Kidney (tissue), 14 donors: Measurements from ENCODE around the gene UBA5. TPM values are rescaled to one million over a fixed set of nuclear protein-coding genes. Genes with fewer than 3 reads are reported as not detected.

Experiments used
- DNase-seq, 5 donors: peaks; one replicate each; pipeline ENCODE4 v3.0.0-alpha.2; 2013 to 2020
- FAIRE-seq: peaks from 2 replicates; lab custom pipeline; 2012; peaks lifted over from hg19 to GRCh38; lab: Jason Lieb, UNC
- H3K27ac ChIP-seq, 2 donors: one replicate each; pipeline ENCODE4 v1.7.0; 2013; ENCODE audit warnings: low read depth in 2 of 2, low read length in 2 of 2, inconsistent platforms in 1 of 2
- H3K27me3 ChIP-seq: one replicate; pipeline ENCODE4 v1.7.1; 2013; ENCODE audit warnings: low read length, inconsistent platforms; ENCODE audit not compliant: control insufficient read depth, insufficient read depth
- H3K36me3 ChIP-seq, 3 donors: one replicate each; pipeline versions ENCODE4 v1.7.0 to v1.7.1; 2013; ENCODE audit warnings: low read length in 3 of 3, control low read depth in 1 of 3, inconsistent platforms in 1 of 3; ENCODE audit not compliant: insufficient read depth in 3 of 3, control insufficient read depth in 2 of 3
- H3K4me1 ChIP-seq, 3 donors: one replicate each; pipeline versions ENCODE4 v1.7.0 to v1.7.1; 2013; ENCODE audit warnings: low read length in 3 of 3, inconsistent platforms in 1 of 3, low read depth in 1 of 3; ENCODE audit not compliant: control insufficient read depth in 2 of 3, insufficient read depth in 2 of 3
- H3K4me3 ChIP-seq, 3 donors: one replicate each; pipeline versions ENCODE4 v1.7.0 to v1.8.1; 2013; ENCODE audit warnings: low read length in 3 of 3, control low read depth in 1 of 3, inconsistent platforms in 1 of 3
- H3K9ac ChIP-seq, 3 donors: one replicate each; pipeline versions ENCODE4 v1.7.0 to v1.7.1; 2013; ENCODE audit warnings: low read length in 3 of 3, control low read depth in 1 of 3, inconsistent platforms in 1 of 3
- H3K9me3 ChIP-seq, 3 donors: one replicate each; pipeline versions ENCODE4 v1.7.0 to v1.7.1; 2013; ENCODE audit warnings: low read length in 3 of 3, control low read depth in 1 of 3, inconsistent platforms in 1 of 3; ENCODE audit not compliant: control insufficient read depth in 2 of 3, insufficient read depth in 1 of 3
- intact Hi-C: fragments of 100-400 bp; cut with DNase I; formaldehyde crosslinking; loops from one replicate; pipeline ENCODE4 v1.11.1; 2022
- polyA plus RNA-seq: library from polyadenylated mRNA; stranded (reverse); fragments of 350-450 nt; fragmentation: Illumina TruSeq; extraction: RNeasy Lipid Tissue Mini Kit (QIAGEN cat#74804); gene quantifications from one replicate; pipeline ENCODE4 v1.2.3, GENCODE V29; 2014; ENCODE audit warnings: low read depth, low replicate concordance; ENCODE audit not compliant: insufficient read depth
- total RNA-seq: library from RNA; stranded (reverse); fragmentation: NEBNext Ultra II Directional; extraction: Animal tissue kit (Norgen Biotek cat#: 25700); gene quantifications from one replicate; pipeline ENCODE4 v1.2.1, GENCODE V29; 2021
- TF ChIP-seq, protein P1 (sequence below): IDR thresholded peaks from 3 replicates; pipeline ENCODE4 v1.5.1; 2012; ENCODE audit warnings: mild to moderate bottlenecking, moderate library complexity, borderline replicate concordance; ENCODE audit not compliant: insufficient read depth; ENCODE audit errors: extremely low read depth
- donor health status: control.
- donor health status: control.
- donor health status: control.
- donor health status: control.
- donor health status: control.
- donor health status: DM: yes; HTN: yes; CAD: no.
- donor health status: Normal renal cell carcinoma (clear cell type).

UBA5 gene
- total and polyA plus RNA-seq, 2 donors from 2014 or later = 32.1 to 45.1 TPM

- peak within 1 kb of the TSS; percentile 81 to 84 (median 83) for H3K4me3 ChIP-seq
- H3K36me3 ChIP-seq = peaks cover 0 to 2% (median 0%) of the 10 kb centered on the region in 3 donors
- TF ChIP-seq, protein P1, sequence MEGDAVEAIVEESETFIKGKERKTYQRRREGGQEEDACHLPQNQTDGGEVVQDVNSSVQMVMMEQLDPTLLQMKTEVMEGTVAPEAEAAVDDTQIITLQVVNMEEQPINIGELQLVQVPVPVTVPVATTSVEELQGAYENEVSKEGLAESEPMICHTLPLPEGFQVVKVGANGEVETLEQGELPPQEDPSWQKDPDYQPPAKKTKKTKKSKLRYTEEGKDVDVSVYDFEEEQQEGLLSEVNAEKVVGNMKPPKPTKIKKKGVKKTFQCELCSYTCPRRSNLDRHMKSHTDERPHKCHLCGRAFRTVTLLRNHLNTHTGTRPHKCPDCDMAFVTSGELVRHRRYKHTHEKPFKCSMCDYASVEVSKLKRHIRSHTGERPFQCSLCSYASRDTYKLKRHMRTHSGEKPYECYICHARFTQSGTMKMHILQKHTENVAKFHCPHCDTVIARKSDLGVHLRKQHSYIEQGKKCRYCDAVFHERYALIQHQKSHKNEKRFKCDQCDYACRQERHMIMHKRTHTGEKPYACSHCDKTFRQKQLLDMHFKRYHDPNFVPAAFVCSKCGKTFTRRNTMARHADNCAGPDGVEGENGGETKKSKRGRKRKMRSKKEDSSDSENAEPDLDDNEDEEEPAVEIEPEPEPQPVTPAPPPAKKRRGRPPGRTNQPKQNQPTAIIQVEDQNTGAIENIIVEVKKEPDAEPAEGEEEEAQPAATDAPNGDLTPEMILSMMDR = no peak
- no peaks in the 10 kb centered on the region for H3K27me3 ChIP-seq
- peaks cover 4 to 7% (median 5%) of the 10 kb centered on the region in 3 donors for H3K4me1 ChIP-seq
- FAIRE-seq (no peak), DNase-seq (peak; percentile 97 to 100 (median 100))
- peak within 1 kb of the TSS; percentile 69 to 77 (median 73) for H3K9ac ChIP-seq
- H3K9me3 ChIP-seq = no peaks in the 10 kb centered on the region
- peak within 1 kb of the TSS; percentile 93 to 96 for H3K27ac ChIP-seq
- intact Hi-C loops = loop anchor here (10.0 kb wide), 1 partner anchor 702 kb away; no protein-coding TSS in a partner anchor
Observed at GRCh38 chr3:132722165-132723023, 62.3 kb downstream of the UBA5 start, which contains the start of gene NPHP3. Gene NPHP3, minus strand, starts transcription at chr3:132722409. Its CDS starts 54 bp downstream, at chr3:132722355.

DNA sequence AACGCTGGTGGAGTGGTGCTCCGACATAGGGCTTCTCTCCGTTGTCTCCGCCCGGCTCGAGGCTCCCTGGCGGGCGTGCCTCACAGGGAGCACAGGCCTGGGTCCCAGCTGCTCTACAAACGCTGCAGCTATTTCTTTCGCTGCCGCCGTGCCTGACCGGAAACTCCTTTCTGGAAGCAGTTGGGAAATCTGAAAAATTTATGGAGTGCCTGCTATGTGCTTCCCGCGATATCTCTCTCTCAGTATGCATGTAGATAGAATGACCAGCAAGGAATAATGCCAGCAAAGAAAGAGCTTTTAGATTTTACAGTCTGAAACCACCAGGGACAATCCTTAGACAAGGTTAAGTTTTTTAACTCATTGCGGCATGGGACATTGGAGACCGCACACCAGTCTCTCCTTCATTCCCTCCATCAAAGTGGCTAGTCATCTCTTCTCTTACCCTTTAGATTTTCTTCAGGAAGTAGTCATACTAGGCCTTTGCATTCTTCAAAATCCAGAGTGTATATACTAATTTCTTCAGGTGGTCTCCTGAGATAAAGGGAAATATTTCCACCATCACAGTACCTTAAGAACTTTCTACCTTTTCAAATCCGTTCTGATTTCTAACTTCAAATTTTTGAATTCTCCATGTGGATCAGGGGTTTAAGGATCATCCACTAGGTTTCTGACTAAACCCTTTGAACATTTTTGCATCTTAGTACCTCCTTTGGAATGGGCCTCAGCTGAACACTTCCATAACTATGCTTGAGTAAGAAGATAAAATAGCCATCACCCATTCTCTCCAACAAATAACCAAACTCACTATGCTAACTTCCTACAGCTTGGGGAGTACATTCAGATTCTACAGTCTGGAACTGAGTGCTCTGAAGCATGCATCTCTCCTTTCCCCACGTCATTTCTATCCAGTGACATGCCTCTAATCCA, 63.2 kb downstream of the UBA5 start:
- intact Hi-C loops = loop anchor here (10.0 kb wide), 1 partner anchor 702 kb away; no protein-coding TSS in a partner anchor

GRCh38 chr3:132726341-132726823, 66.3 kb downstream of the UBA5 start:
- Histone ChIP-seq H3K36me3 (no peaks in the 10 kb centered on the region), H3K4me1 (peaks cover 2 to 5% (median 4%) of the 10 kb centered on the region in 3 donors), H3K4me3 (no peak overlapping the region), H3K27me3 (peaks cover 2% of the 10 kb centered on the region), H3K27ac (no peak overlapping the region), H3K9ac (no peak overlapping the region), H3K9me3 (no peaks in the 10 kb centered on the region)
- FAIRE-seq (peak; percentile 76), DNase-seq (peak in 2 of 5 donors; percentile 62 to 65)
- intact Hi-C loops = loop anchor here (10.0 kb wide), 1 partner anchor 698 kb away; no protein-coding TSS in a partner anchor
- TF ChIP-seq, protein P1 = peak; percentile 68

More for the DNA sequence above, 63.2 kb downstream of the UBA5 start:
- DNase-seq (peak in 1 of 5 donors; percentile 7), FAIRE-seq (no peak)
- H3K4me1 ChIP-seq = peaks cover 4 to 7% (median 5%) of the 10 kb centered on the region in 3 donors
- peak overlapping the region; percentile 64 to 90 for H3K27ac ChIP-seq
- H3K27me3 ChIP-seq = no peaks in the 10 kb centered on the region
- H3K9ac ChIP-seq = peak overlapping the region; percentile 26 to 70 (median 49)
- TF ChIP-seq, protein P1 = no peak
- peaks cover 0 to 2% (median 0%) of the 10 kb centered on the region in 3 donors for H3K36me3 ChIP-seq
- peak overlapping the region; percentile 81 to 84 (median 83) for H3K4me3 ChIP-seq
- no peaks in the 10 kb centered on the region for H3K9me3 ChIP-seq

Other genes with a start within 250 kb of the UBA5 start
- 43.1 TPM for gene DNAJC13, start 242.8 kb upstream of the UBA5 start, total RNA-seq
- 11.5 TPM for gene DNAJC13, start 242.8 kb upstream of the UBA5 start, polyA plus RNA-seq
- 1.0 TPM for gene ACKR4, start 63.1 kb upstream of the UBA5 start, total RNA-seq
- 1.1 TPM for gene ACKR4, start 63.1 kb upstream of the UBA5 start, polyA plus RNA-seq
- 21.4 TPM for gene ACAD11, start 520 bp upstream of the UBA5 start, total RNA-seq
- gene ACAD11, start 520 bp upstream of the UBA5 start, polyA plus RNA-seq = 47.7 TPM
- gene NPHP3, start 62.1 kb downstream of the UBA5 start, total RNA-seq = 23.2 TPM
- gene NPHP3, start 62.1 kb downstream of the UBA5 start, polyA plus RNA-seq = 5.9 TPM